Ishikawa (cell line): Measurements from ENCODE around the gene MAGI2.

Experiments
- CEBPB ChIP-seq: IDR thresholded peaks from 2 replicates; pipeline ENCODE4 v1.6.1; 2012
- CREB1 ChIP-seq: IDR thresholded peaks from 2 replicates; pipeline ENCODE4 v1.6.1; 2012; ENCODE audit warnings: low read depth
- EP300 ChIP-seq: IDR thresholded peaks from 2 replicates; pipeline ENCODE4 v1.6.1; 2012; ENCODE audit warnings: borderline replicate concordance
- FOXM1 ChIP-seq: IDR thresholded peaks from 2 replicates; pipeline ENCODE4 v1.6.1; 2012; ENCODE audit warnings: low read depth, borderline replicate concordance
- NFIC ChIP-seq: IDR thresholded peaks from 2 replicates; pipeline ENCODE4 v1.6.1; 2012
- RAD21 ChIP-seq: IDR thresholded peaks from 2 replicates; pipeline ENCODE4 v1.6.1; 2012; ENCODE audit warnings: low read depth
- TAF1 ChIP-seq: IDR thresholded peaks from 2 replicates; pipeline ENCODE4 v1.6.1; 2012; ENCODE audit warnings: low read depth, mild to moderate bottlenecking
- TEAD4 ChIP-seq: IDR thresholded peaks from 2 replicates; pipeline ENCODE4 v1.6.1; 2012
- TF ChIP-seq, protein P1 (sequence below): IDR thresholded peaks from 2 replicates; pipeline ENCODE4 v1.6.1; 2012; ENCODE audit warnings: low read depth, mild to moderate bottlenecking

DNA sequence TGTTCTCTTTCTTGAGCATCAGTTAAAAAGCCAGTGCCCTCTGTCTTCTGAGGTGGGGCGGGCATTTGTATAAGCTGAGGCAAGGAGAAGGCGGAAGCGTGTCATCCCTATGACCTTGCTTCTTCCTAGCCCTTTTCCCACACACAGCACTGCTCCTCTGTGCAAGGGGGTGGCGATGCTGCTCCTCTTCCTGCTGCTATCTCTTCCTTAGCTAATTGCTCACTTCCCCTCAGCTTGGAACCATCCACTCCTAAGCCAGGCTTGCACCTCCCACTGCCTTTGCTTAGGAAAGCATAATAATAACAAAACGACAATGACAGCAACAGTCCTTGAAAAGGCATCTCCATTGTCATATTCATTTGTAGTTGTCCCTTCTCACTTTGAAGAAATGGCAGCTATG, 1288.0 kb downstream of the MAGI2 start:
- TF ChIP-seq CREB1 (no peak), CEBPB (no peak), TAF1 (no peak), EP300 (no peak), RAD21 (no peak), NFIC (no peak), TEAD4 (no peak), FOXM1 (no peak)
- TF ChIP-seq, protein P1, sequence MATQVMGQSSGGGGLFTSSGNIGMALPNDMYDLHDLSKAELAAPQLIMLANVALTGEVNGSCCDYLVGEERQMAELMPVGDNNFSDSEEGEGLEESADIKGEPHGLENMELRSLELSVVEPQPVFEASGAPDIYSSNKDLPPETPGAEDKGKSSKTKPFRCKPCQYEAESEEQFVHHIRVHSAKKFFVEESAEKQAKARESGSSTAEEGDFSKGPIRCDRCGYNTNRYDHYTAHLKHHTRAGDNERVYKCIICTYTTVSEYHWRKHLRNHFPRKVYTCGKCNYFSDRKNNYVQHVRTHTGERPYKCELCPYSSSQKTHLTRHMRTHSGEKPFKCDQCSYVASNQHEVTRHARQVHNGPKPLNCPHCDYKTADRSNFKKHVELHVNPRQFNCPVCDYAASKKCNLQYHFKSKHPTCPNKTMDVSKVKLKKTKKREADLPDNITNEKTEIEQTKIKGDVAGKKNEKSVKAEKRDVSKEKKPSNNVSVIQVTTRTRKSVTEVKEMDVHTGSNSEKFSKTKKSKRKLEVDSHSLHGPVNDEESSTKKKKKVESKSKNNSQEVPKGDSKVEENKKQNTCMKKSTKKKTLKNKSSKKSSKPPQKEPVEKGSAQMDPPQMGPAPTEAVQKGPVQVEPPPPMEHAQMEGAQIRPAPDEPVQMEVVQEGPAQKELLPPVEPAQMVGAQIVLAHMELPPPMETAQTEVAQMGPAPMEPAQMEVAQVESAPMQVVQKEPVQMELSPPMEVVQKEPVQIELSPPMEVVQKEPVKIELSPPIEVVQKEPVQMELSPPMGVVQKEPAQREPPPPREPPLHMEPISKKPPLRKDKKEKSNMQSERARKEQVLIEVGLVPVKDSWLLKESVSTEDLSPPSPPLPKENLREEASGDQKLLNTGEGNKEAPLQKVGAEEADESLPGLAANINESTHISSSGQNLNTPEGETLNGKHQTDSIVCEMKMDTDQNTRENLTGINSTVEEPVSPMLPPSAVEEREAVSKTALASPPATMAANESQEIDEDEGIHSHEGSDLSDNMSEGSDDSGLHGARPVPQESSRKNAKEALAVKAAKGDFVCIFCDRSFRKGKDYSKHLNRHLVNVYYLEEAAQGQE: no peak
